ENCODE results near the gene COL2A1. TPM values are rescaled to one million over a fixed set of nuclear protein-coding genes. Genes with fewer than 3 reads are reported as not detected.

Gene COL2A1
- total and polyA plus RNA-seq, 8 donors = 2.2 to 14.5 (median 6.8) TPM; not detected in 2

- TF ChIP-seq EP300 (IDR thresholded peaks at IDR 0.05) = no peak
- TF ChIP-seq POLR2AphosphoS5 (IDR thresholded peaks at IDR 0.05) = no peak
- no peak for TF ChIP-seq CTCF (IDR thresholded peaks at IDR 0.05)
- TF ChIP-seq POLR2A (IDR thresholded peaks at IDR 0.05) = no peak
- intact Hi-C loops (cut with DNase I; ENCODE audit: low total_unique reads) = no loop called here
- Histone ChIP-seq H3K36me3 (no peaks in the 10 kb centered on the region), H3K27me3 (peaks cover 0 to 31% (median 0%) of the 10 kb centered on the region in 3 donors), H3K9me3 (no peaks in the 10 kb centered on the region), H3K4me1 (peaks cover 7 to 14% (median 11%) of the 10 kb centered on the region in 4 donors), H3K27ac (no peak overlapping the region), H3K4me3 (no peak overlapping the region)
- no peak for DNase-seq
- WGBS, 5 donors = 94 to 96% (median 95%) methylated on average over 10 of the region's 10 CpGs
These were observed 11.5 kb downstream of the COL2A1 start for GRCh38 chr12:47992776-47993175.

DNA sequence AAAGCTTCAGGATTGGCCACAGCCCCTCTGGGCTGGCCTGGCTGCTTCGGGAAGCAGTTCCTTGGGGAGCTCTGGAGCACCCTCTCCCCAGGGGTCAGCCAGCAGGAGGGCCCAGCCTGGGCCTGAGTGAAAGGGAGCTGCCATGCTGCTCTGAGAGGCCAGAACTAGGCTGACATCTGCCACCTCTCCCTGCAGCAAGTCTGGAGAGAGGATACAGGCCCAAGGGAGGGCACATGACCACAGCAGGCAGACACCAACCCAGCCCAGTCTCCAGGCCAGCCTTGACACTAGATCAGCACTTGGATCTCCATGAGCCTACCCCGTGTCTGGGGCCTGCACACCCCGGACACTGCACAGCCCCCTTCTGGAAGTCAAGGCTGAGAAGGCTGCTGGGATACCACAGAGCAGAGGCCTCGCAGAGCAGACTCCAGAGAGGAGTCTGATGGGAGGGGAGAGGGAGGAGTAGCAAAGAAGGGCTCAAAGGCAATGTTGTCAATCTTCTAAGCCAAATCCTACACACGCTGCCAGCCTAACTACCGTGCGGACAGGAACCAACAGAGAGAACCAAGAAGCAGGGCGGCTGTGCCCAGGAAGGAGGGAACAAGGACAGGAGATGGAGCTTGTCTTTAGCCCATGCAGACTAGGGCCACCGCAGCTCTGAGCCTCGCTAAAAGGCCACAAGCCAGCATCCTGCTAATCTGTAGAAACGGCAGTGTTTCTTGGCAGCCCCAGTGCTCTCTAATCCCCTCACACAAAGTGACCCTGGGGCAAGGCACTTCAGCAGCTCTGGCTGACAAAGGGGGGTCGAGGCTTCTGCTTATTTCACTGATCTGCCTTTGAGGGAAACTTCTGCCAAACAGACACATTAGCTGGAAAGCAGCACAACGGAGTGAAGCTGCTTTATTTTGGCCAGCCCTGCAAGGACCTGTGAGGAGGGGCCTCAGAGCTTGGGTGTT lies 12.9 kb downstream of the COL2A1 start:
- intact Hi-C loops (cut with DNase I; ENCODE audit: low total_unique reads) = no loop called here
- peak in 1 of 2 donors; percentile 75 for DNase-seq
- no peak overlapping the region for H3K27ac ChIP-seq
- H3K4me3 ChIP-seq = no peak overlapping the region
- WGBS, 5 donors = 72 to 77% (median 74%) methylated on average over 12 to 13 of the region's 13 CpGs
- no peaks in the 10 kb centered on the region for H3K9me3 ChIP-seq
- no peak for TF ChIP-seq POLR2AphosphoS5 (IDR thresholded peaks at IDR 0.05)
- TF ChIP-seq CTCF (IDR thresholded peaks at IDR 0.05) = no peak
- no peak for TF ChIP-seq EP300 (IDR thresholded peaks at IDR 0.05)
- no peak for TF ChIP-seq POLR2A (IDR thresholded peaks at IDR 0.05)
- H3K27me3 ChIP-seq = peaks cover 0 to 23% (median 0%) of the 10 kb centered on the region in 3 donors
- H3K4me1 ChIP-seq = peaks cover 7 to 13% (median 9%) of the 10 kb centered on the region in 4 donors
- H3K36me3 ChIP-seq = no peaks in the 10 kb centered on the region

DNA sequence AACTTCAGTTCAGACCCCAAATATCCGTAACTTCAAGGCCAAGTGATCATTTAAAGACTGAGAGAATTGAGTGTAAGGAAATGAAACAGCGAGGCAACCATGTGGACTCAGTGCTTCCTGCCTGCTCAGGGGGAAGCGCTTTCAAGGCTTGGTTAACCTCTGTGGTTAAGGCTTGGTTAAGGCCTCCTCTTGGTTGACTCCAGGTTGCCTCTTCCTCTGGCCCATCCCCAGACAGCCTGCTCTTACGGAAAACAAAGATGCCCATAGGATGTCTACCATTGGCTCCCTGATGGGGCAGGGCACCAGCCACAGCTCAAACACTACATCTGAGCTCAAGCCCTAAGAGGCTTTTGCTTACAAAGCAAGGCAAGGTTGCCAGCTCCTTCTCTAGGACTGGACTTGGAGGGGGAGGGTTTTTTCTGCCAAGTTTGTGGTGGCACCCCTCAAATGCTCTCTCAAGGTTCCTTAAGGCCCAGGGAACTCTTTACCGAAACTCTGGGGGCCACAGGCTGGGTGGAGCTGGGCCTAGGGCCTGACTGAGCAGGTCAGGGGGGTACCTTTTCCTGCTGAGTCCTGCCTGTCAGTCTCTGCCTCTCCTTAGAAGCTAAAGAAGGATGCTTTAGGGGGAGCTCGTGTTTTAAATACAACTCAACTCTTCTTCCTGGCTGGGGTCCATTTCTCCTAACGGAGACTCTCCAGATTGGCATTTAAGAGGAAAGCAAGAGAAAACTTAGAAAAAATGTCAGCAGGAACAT lies 13.7 kb downstream of the COL2A1 start:
- Histone ChIP-seq H3K36me3 (no peaks in the 10 kb centered on the region), H3K4me1 (peaks cover 0 to 4% (median under 1%) of the 10 kb centered on the region in 4 donors), H3K27me3 (peaks cover 0 to 19% (median 0%) of the 10 kb centered on the region in 3 donors), H3K4me3 (no peak overlapping the region), H3K27ac (no peak overlapping the region), H3K9me3 (no peaks in the 10 kb centered on the region)
- peak in 1 of 2 donors; percentile 67 for DNase-seq
- WGBS, 5 donors = 74 to 85% (median 80%) methylated on average over 6 to 7 of the region's 7 CpGs
- intact Hi-C loops (cut with DNase I; ENCODE audit: low total_unique reads) = no loop called here
- TF ChIP-seq CTCF (IDR thresholded peaks at IDR 0.05) (no peak), EP300 (IDR thresholded peaks at IDR 0.05) (no peak), POLR2A (IDR thresholded peaks at IDR 0.05) (no peak), POLR2AphosphoS5 (IDR thresholded peaks at IDR 0.05) (no peak)

DNA sequence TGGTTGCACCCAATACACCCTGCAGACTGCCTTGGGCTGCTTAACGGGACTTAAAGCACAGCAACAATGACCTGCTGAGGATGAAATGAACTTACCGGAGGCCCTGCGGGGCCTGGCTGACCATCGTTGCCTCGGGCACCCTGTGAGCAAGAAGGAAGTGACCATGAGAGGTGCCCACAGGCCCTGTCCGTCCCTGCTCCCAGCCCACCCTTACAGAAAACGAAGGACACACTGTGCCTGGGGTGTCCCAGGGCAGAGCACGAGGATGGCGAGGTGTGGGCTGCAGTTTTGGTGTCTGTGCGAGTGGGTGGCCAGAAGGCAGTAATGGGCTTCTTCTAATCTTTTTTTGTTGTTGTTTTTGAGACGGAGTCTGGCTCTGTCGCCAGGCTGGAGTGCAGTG lies 14.6 kb downstream of the COL2A1 start:
- no peak for TF ChIP-seq EP300 (IDR thresholded peaks at IDR 0.05)
- no peak for TF ChIP-seq POLR2A (IDR thresholded peaks at IDR 0.05)
- no peak for TF ChIP-seq CTCF (IDR thresholded peaks at IDR 0.05)
- TF ChIP-seq POLR2AphosphoS5 (IDR thresholded peaks at IDR 0.05) = no peak
- Histone ChIP-seq H3K4me3 (no peak overlapping the region), H3K27ac (no peak overlapping the region), H3K27me3 (peaks cover 0 to 11% (median 0%) of the 10 kb centered on the region in 3 donors), H3K36me3 (no peaks in the 10 kb centered on the region), H3K4me1 (peaks cover 0 to 4% (median 0%) of the 10 kb centered on the region in 4 donors), H3K9me3 (no peaks in the 10 kb centered on the region)
- no peak for DNase-seq
- WGBS, 5 donors = 90% methylated on average over 12 of the region's 12 CpGs
- intact Hi-C loops (cut with DNase I; ENCODE audit: low total_unique reads) = no loop called here

Data from stomach (tissue), 9 donors.